Stimulated activated CD8-positive, alpha-beta memory T cell treated with anti-CD3 and anti-CD28 coated beads, Interleukin-2, amount 100 ng/mL, for 1 hour (primary cell): Measurements from ENCODE around the gene CIITA.
"Not testable (repeated sequence)": the region's sequence is repeated elsewhere in the genome, so short reads cannot be mapped to it uniquely, and the experiment has no call there.

Experiments
- DNase-seq, 2 donors: peaks; one replicate each; pipeline ENCODE4 v3.0.0-alpha.2; 2020; ENCODE audit warnings: low read depth in 2 of 2

Gene CIITA

GRCh38 chr16:10921536-10922327 lies 44.7 kb downstream of the CIITA start:
- DNase-seq = no peak

- DNase-seq = no peak
Measured at GRCh38 chr16:10922328-10923145, 45.5 kb downstream of the CIITA start.

GRCh38 chr16:10923146-10923649 lies 46.2 kb downstream of the CIITA start:
- no peak for DNase-seq

GRCh38 chr16:10923650-10924214 lies 46.7 kb downstream of the CIITA start:
- DNase-seq = no peak

- DNase-seq = not testable (repeated sequence)
Measured at GRCh38 chr16:10925285-10925684, 48.3 kb downstream of the CIITA start.

- no peak for DNase-seq
Measured at GRCh38 chr16:10926094-10926493, 49.1 kb downstream of the CIITA start.

- DNase-seq = no peak
Measured at GRCh38 chr16:10926867-10927266, 49.9 kb downstream of the CIITA start.

GRCh38 chr16:10927497-10928112 lies 50.6 kb downstream of the CIITA start:
- no peak for DNase-seq

GRCh38 chr16:10929097-10929496 lies 52.1 kb downstream of the CIITA start:
- DNase-seq = not testable (repeated sequence)

GRCh38 chr16:10929853-10930754 lies 53.1 kb downstream of the CIITA start:
- DNase-seq = no peak

GRCh38 chr16:10930755-10931093 lies 53.7 kb downstream of the CIITA start:
- DNase-seq = no peak

GRCh38 chr16:10931134-10931533 lies 54.1 kb downstream of the CIITA start:
- no peak for DNase-seq

GRCh38 chr16:10931977-10932632 lies 55.1 kb downstream of the CIITA start:
- no peak for DNase-seq

- no peak for DNase-seq
Measured at GRCh38 chr16:10932959-10933710, 56.1 kb downstream of the CIITA start.

- no peak for DNase-seq
Measured at GRCh38 chr16:10933865-10934264, 56.9 kb downstream of the CIITA start.

- DNase-seq = no peak
Measured at GRCh38 chr16:10934325-10935107, 57.5 kb downstream of the CIITA start.

GRCh38 chr16:10935226-10935915 lies 58.4 kb downstream of the CIITA start:
- no peak for DNase-seq

GRCh38 chr16:10936272-10936984 lies 59.4 kb downstream of the CIITA start:
- DNase-seq = no peak
